Measurements from ENCODE around the gene BAZ2B.

BAZ2B gene

DNA sequence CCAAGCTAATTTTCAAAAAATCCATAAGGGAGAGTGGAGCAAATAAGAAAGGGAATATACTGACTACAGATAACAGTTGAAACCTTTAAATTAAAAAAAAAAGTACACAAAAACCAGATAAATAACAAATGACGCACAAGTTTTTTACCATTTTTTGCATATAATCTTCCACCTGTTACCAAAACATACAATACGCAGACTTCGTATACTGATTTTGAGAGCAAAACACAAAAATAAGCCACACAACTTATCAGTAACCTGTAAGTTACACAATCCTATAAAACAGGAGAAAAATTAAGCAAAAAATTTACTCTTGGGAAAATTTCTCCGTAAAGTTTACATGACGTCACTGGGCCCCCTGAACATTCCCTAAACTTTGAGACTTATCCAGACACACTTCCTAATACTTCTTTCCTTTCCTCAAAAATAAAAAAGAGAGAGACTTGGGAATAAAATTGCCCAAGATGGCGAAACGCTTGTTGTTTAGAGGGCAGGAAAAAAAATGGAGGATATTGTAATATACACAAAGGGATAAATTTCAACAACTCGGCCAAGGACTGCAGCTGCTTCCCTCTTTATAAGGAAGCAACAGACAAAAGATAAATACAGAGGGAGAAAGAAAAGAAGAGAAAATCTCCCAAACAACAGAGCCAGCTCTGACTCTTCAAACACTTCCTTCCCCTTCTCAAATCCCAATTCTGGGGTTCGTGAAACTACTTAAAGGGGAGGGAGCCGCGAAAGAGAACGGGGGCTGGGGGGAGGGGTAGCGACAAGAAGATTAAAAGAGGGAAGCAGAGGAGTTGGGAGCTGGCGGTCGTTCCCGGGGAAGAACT is 1.6 kb downstream of the BAZ2B start:
- peak; percentile 58 for DNase-seq (ENCODE audit: low read depth)

DNA sequence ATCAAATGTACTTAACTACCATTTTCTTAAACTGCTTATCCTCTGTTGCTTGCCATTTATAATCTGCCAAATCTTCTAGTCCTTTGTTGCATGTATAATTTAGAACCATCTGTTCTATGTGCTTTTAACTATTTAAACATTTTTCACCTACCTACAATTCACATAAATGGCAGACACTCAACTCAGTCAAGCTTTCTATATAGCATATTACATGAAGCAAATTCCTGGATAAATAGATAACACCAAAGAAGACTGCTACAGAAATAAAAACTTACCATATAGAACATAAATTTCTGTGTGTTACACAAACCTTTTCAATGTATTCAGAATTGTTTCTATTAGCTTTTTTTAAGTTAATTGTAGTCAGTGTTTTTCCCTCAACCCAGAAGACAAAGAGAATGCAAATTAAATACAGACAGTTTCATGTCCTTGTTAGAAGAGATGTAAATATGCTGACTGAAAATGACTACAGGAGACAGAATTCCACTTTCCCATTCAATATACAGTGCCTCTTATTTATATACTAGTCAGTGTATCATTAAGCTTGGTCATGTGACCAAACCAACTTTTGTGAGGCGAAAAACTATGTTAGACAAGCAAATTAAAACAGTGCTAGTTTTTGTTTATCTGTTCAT is 2.6 kb downstream of the BAZ2B start:
- DNase-seq (ENCODE audit: low read depth), result no peak

DNA sequence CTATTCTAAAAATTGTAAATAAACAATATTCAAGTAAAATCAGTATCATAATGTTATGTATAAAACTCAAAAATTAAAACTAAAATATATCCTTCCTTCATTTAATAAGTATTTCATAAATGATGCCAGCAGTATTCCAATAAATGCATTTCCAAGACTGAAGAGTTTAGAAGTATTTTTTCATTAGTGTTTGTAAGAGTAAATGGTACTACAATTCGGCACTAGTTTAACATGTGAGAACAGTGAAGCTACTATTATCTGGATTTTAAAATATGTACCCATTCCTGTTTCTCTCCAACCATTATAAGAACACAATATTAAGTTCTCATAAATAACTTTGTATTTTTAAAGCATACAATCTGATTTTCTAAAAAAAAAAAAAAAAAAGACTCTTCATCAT is 3.3 kb downstream of the BAZ2B start:
- DNase-seq (ENCODE audit: low read depth), result no peak

DNA sequence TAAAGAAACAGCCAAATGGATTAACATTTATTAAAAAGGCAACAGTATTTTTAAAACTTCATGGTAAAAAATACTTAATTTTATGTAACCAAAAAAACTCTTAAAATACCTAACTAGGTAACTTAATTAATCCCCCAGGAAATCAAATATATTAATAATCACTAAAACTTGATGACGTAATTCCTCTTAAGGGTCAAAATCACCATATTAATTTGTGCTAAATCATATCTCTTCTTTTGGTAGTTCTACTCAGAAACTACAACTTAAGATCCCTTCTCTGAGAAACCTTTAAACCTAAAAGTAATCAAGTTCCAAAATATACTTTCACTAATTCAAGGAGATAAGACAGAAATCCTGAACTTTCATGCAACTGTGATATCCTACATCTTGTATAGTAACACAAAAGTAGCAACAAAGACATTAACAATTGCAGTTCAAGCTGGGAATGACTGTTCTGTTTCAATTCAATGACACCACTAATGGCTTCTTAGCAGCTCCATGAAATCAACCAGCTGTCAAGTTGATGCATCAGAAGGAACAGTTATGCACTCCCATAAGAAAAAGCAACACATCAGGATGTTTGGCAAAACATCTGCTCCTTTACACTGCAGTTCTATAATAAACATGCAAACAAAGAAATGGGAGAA is 4.0 kb downstream of the BAZ2B start:
- no peak for DNase-seq (ENCODE audit: low read depth)

DNA sequence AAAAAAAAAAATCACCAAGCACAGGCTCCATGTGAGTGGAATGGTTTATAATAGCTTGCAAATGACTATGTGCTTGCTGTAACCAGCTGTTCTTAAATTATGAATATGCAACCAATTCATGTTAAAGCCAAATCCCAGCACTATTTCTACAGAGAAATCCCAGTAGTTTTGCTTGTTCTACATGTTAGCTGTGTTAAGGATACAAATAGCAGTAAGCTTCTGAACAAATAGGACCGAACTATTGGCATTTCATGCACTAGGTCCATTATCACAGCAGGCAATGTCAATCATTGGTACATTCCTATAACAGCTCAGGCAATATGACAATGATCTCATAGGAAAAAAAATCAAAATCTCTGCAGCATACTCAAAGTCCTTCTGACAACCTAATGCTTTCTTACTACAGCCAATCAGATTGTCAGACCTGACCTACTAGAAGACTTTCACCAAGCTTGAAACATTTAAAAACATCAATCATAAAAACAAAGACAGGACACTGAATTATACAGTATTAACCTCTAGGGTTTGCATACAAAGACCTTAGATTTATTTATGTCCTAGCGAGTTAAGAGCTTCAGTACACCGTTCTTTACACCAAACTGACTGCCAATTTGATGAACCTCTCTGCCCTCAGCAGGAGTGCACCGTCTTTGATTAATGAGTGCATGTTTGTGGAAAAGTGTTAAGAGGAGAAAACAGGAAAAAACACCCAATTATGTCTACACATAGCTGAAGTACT is 6.4 kb downstream of the BAZ2B start:
- no peak for DNase-seq (ENCODE audit: low read depth)

DNA sequence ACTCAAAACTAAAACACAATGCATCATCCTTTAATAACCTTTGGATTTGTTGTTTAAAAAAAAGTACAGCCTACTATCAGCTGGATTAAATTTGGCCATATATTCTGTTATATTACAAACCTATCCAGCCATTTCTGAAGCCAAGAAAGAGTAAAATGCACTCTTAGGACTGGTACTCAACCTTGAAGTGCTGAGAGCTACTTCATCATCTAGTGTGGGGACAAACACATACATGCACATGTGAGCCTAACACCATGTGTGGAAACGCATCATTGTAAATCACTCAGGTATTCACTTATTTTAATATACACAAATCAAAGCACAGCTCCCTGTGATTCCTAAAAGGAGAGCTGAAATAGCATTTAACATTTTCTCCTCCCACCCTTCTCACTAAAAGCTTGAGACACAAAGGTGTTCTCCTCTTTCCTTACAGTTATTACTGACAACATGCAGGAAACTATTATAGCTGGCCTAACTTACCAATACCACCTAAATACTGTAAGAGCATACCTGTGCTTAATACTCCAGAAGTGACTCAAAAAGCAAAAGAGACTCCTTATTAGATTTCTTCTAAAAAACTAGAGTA is 7.5 kb downstream of the BAZ2B start:
- no peak for DNase-seq (ENCODE audit: low read depth)

DNA sequence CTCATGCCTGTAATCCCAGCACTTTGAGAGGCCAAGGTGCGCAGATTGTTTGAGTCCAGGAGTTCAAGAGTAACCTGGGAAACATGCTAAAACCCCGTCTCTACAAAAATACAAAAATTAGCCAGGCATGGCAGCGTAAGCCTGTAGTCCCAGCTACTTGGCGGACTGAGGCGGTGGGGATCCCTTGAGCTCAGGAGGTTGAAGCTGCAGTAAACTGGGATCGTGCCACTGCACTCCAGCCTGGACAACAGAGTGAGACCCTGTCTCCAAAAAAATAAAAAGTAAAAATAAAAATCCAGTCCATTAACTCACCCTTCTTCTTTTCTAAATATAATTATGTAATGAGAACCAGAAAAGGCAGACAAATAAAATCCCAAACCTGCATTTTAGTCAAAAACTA is 8.2 kb downstream of the BAZ2B start:
- no peak for DNase-seq (ENCODE audit: low read depth)

DNA sequence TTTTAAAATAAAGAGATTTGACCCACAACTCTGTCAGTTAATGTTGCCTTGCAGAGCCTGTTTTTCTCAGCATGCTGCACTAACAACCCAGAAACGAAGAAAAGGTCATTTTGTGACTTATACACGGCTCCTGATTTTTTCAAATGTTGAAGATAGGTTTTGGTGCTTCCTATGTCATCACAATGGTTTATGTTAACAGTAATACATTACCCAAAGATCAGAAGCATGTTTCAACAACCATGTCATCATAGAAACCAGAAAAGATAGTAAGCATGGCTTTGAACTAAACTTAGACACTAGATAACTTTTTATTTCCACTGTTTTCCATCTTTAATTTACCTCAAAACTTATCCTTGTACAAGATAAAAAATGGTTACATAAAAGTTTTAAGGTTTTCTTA is 10.1 kb downstream of the BAZ2B start:
- no peak for DNase-seq (ENCODE audit: low read depth)

DNA sequence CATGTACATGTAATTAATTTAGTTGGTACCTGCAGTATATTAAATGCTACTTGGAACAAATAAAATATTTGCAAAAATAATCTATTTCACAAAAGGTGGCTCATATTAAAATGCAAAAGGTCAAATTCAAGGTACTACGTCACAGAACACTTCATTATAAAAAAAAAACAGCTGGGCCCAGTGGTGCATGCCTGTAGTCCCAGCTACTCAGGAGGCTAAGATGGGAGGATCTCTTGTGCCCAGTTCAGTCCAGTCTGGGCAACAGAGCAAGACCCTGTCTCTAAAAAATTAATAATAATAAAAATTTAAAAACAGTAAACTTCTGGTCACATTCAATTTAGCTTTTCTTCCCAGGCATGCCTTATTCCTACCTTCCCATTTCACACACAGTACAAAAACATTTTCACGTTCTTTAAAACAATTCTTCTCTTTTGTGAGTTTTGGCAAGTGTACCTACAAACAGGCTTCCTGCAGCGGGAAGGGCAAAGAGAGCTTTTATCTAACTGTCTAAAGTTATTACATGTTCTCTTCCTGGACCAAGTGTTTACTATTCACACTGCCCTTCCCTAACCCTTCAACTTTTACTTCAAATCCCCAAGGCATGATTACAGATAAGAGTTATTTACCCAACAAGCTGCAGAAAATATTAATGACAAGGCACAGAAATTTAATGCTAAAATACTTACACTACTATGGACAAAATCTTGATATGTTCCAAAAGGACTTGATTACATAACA is 10.7 kb downstream of the BAZ2B start:
- no peak for DNase-seq (ENCODE audit: low read depth)

DNA sequence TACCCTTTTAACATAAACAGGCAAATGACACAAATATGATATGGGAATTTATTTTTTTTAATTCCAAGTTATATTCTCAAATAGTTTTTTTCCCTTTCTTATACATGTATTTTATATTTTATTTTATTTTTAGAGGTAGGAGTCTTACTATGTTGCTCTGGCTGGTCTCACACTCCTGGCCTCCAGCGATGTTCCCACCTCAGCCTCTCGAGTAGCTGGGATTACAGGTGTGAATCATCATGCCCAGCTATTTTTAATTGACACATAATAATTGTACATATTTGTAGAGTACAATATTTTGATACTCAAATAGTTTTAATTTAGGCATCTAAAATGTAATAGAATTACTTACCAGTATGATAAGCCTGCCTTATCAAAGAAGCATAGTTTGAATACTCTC is 12.2 kb downstream of the BAZ2B start:
- DNase-seq (ENCODE audit: low read depth), result no peak

DNA sequence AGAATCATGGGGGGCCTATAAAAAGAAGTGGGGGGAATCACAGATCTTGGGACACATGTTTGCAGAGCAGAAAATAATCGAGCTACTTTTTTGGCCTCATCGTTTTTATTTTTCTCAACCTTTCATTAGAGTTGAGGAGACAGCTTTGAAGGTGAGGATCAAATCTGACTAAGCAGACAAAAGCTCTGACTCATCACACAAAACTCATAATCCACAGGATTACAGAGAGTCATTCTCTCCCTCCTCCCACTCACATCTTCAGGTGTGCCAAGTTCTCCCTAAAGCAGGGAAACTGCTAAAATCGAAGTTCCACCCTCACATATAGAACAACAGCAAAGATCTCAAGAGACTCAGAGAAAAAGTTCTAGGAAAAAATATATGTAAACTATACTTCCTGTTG is 15.6 kb downstream of the BAZ2B start:
- DNase-seq (ENCODE audit: low read depth), result no peak

DNA sequence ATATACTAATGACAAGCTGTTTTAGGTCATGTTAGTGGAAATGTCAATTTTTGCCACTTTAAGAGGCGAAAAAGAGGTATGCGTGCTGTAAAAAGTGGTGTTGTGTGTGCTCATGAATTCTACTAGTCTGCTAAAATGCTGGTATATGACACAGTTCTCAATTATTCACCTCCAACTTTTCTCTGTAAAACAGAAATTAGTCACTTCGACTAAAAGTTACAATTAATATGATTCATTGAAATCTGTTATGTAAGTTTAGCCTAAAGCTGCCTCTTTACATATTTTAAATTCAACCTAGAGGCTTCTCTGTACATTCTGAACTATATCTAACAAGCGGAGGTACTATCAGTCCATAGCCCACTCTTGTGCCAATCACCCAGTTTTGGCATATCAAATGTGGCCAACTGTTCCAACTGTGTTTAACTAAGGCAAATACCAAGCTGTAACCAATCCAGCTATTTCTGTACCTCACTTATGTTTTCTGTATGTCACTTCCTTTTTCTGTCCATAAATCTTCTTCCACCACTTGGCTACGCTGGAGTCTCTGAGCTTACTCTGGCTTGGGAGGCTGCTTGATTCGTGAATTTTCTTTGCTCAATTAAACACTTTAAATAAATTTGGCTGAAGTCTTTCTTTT is 20.8 kb downstream of the BAZ2B start:
- DNase-seq (ENCODE audit: low read depth), result no peak

DNA sequence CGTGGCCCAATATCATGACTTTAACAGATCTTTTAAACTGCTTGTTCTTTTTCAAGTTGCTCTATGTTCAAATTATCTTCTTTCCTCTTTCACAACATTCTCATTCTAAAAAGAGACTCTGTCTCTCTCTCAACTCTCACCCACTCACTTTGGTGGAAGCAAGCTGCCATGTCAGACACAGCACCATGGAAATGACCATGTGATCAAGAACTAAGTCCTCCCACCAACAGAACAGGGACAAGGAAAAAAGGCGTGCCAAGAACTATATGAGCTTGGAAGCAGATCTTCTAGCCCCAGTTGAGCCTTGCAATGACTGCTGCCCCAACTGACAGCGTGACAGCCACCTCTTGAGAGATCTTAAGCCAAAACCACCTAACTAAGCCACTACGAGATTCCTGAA is 23.9 kb downstream of the BAZ2B start:
- no peak for DNase-seq (ENCODE audit: low read depth)

DNA sequence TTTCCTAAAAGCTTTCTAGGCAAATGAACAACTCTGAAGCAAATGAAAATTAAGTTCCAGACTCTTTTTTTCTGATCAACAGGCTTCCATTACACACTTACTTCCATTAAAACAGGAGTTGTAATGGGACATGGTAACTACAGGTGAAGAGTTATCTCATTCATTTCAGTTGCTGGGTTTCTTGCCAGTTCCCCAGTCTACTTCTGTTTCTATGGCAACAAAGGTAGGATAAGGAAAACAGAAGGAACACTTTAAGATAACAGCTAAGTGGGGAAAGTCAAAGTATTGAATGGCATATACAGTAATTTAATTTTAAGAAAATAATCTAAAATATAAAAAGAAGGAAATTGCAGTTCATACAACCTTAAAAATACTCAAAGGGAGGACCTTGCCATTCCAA is 25.1 kb downstream of the BAZ2B start:
- no peak for DNase-seq (ENCODE audit: low read depth)

DNA sequence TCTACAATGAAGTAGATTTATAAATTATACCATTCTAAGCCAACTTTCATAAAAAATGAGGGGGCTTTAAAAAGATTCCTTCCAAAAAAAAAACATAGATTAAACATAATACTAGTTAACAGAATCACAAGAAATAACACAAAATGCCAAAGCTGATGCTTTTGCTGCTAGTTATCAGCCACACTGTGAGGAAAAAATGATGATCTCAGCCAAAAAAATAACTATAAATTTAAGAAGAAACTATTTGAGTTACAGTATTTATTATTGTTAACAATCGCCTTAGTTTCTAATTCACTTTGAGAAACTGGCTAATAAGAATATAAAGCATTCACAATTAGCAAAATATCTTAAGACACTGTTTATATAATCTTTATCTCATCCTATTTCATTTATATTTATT is 27.1 kb downstream of the BAZ2B start:
- no peak for DNase-seq (ENCODE audit: low read depth)

DNA sequence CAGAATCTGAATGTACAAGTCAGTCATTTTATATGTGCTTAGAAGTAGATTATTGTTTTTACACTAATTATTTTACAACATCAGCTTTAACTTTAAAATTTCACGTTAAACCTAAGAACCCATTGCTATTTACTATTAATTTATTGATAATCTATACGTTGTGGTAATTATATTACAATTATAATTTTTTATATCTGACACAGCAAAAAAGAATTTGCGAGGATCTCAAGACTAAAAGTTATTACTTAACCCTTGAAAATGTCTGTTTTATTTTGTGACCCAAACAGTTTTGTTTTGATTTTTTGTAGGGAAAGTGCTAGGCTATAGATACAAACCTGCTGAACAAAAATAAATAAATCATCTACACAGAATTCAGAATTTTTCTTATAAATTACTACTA is 30.3 kb downstream of the BAZ2B start:
- DNase-seq (ENCODE audit: low read depth), result no peak

DNA sequence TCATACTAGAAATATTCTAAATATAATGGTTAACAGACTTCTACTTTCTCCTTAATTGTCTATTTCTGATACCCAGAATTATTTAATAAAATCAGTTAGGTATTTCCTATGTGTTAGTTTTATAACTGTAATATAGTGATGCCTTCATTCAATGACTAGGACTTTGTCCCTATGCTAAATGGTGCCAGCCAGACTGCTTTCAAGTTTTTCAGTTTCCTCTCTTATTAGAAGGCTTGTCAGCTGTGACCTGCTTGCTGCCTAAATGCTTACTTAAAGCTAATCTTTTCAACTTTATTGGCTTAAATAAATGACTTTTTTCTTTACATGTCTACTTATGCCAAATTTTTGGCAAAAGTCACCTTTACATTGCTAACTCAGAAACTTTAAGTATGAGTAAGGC is 30.7 kb downstream of the BAZ2B start:
- DNase-seq (ENCODE audit: low read depth), result no peak

DNA sequence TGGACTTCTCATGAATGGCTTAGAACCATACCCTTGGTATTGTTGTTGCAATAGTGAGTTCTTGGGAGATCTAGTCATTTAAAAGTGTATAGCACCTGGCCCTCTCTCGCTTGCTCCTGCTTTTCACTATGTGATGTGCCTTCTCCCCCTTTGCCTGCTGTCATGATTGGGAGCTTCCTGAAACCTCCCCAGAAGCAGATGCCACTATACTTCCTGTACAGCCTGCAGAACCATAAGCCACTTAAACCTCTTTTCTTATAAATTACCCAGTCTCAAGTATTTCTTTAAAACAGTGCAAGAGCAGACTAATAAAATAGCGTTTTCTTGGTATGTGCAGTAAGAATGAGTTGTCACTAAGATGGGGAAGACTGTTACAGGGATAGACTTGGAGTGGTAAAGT is 31.6 kb downstream of the BAZ2B start:
- DNase-seq (ENCODE audit: low read depth), result no peak

DNA sequence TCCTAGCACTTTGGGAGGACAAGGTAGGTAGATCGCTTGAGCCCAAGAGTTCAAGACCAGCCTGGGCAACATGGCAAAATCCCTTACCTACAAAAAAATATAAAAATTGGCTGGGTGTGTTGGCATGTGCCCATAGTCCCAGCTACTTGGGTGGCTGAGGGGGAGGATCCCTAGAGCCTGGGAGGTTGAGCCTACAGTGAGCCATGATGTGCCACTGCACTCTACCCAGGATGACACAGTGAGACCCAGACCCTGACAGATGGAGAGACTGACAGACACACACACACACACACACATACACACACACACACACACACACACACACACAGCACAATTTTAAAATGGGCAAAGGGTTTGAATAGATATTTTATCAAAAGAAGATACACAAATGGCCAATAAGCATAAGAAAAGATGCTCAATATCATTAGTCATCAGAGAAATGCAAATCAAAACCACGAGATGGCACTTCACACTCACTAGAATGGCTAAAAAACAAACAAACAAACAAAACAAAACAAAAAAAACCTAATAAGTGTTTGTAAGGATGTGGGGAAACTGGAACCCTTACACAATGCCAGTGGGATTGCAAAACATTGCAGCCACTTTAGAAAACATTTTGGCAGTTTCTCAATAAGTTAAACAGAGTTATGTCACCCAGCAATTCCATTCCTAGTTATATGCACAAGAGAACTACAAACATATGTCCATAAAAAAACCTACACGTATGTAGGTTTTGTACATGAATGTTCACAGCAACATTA is 42.3 kb downstream of the BAZ2B start:
- peak; percentile 44 for DNase-seq (ENCODE audit: low read depth)

DNA sequence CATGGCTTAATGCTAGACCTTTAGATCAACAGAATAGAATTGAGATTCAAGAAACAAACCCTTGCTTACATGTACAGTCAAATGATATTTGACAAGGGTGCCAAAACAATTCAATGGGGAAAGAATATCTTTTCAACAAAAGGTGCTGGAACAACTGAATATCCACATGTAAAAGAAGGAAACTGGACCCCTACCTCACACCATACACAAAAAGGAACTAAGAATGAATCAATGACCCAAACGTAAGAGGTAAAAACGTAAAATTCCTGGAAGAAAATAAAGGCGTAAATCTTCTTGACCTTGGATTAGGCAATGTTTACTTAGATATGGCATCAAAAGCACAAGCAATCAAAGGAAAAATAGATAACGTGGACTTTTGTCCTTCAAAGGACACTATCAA is 43.1 kb downstream of the BAZ2B start:
- no peak for DNase-seq (ENCODE audit: low read depth)

Measured in GM04504 (cell line).